GM12878 (cell line): ENCODE data around the gene PLEKHJ1. TPM values are rescaled to one million over a fixed set of nuclear protein-coding genes. Genes with fewer than 3 reads are reported as not detected.

ENCODE experiments used
- FOXM1 ChIP-seq: IDR thresholded peaks from 2 replicates; pipeline ENCODE4 v1.6.1; 2012; ENCODE audit warnings: low read depth, mild to moderate bottlenecking, inconsistent platforms, low read length, moderate library complexity
- HDGF ChIP-seq: fragments of 450-650 bp; IDR thresholded peaks from 2 replicates; pipeline ENCODE4 v1.6.1; 2016; ENCODE audit warnings: antibody characterized with exemption
- SMAD5 ChIP-seq: IDR thresholded peaks from 2 replicates; pipeline ENCODE4 v1.6.1; 2016; ENCODE audit warnings: antibody characterized with exemption, low read depth
- SREBF1 ChIP-seq: IDR thresholded peaks from 2 replicates; pipeline ENCODE4 v1.6.1; 2012; ENCODE audit warnings: mild to moderate bottlenecking, low read length
- TCF3 ChIP-seq: IDR thresholded peaks from 2 replicates; pipeline ENCODE4 v1.6.1; 2012; ENCODE audit warnings: low read depth, mild to moderate bottlenecking, low read length, borderline replicate concordance; ENCODE audit not compliant: insufficient read depth
- TCF7 ChIP-seq: IDR thresholded peaks from 2 replicates; pipeline ENCODE4 v1.6.1; 2014; ENCODE audit warnings: antibody characterized with exemption, borderline replicate concordance
- YBX1 ChIP-seq: fragments of 450-650 bp; IDR thresholded peaks from 2 replicates; pipeline ENCODE4 v1.6.1; 2016; ENCODE audit warnings: antibody characterized with exemption
- polyA plus RNA-seq, 11 experiments: library from polyadenylated mRNA; depleted of rRNA in 4 of 11; unstranded in 6 of 11; stranded (reverse) in 5 of 11; fragments of >200 nt; fragmentation: Nextera tagmentation in 4 of 11; fragmentation: Illumina TruSeq in 1 of 11; extraction: Ambion mirVana in 4 of 11; extraction: Trizol in 1 of 11; gene quantifications; 1 replicate in 1 of 11; 2 replicates in 10 of 11; pipeline versions ENCODE4 v1.2.1 to v1.2.3, GENCODE V29; 2011 to 2016; ENCODE audit warnings: inconsistent platforms in 2 of 11, missing spikeins in 2 of 11, low read depth in 1 of 11
- total RNA-seq, 4 experiments: library from RNA; depleted of rRNA in 3 of 4; stranded (reverse); fragments of >200 nt in 3 of 4; fragmentation: Illumina TruSeq in 1 of 4; extraction: Trizol in 1 of 4; gene quantifications; 2 replicates each; pipeline versions ENCODE4 v1.2.1 to v1.2.3, GENCODE V29; 2013 to 2021
- TF ChIP-seq, protein P1 (sequence below): fragments of 450-650 bp; IDR thresholded peaks from 2 replicates; pipeline ENCODE4 v1.6.1; 2016; ENCODE audit warnings: mild to moderate bottlenecking, moderate library complexity, borderline replicate concordance
- TF ChIP-seq, protein P2 (sequence below): fragments of 450-650 bp; IDR thresholded peaks from 2 replicates; pipeline ENCODE4 v1.6.1; 2017; ENCODE audit warnings: mild to moderate bottlenecking, low read depth, inconsistent platforms; ENCODE audit not compliant: poor library complexity, severe bottlenecking

Gene PLEKHJ1
- total and polyA plus RNA-seq, 10 of the 15 experiments (the other 5 are each of a cell fraction or from before 2014, with no cell fraction given) = 1.3 to 133 (median 75.0) TPM

DNA sequence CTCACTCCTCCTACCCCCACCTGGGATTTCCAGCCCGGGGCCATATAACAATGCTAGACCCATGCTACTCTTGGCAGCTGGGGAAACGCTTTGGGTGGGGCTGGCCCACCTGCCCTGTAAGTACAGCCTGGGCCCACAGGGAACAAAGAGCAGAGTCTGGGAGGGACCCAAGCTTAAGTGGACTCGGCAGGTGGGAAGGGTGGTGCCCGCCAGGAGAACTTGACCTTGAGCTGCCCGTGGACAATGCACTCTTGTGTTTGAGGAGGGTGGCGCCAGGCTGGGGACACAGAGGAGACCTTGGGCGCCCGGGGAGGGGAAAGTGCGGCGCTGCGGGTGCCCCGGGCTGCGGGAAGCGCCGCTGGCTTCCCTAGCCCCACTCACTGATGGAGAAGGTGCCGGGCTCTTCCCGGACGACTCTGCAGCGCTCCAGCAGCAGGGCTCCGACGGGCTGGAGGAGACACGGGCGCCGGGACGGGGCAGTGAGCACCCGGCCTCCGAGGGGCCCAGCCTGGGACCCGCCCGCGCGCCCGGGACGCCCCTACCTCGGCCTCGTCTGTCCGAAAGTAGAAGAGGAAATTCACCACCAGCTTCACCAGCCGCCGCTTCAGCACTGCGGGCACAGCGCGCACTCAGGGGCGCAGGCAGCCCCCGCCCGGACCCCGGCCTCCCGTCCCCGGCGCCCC lies 607 bp downstream of the PLEKHJ1 start (continued):
- TF ChIP-seq TCF3 (no peak), FOXM1 (no peak), YBX1 (no peak), SMAD5 (no peak), TCF7 (no peak), HDGF (no peak), SREBF1 (no peak)
- TF ChIP-seq, protein P1, sequence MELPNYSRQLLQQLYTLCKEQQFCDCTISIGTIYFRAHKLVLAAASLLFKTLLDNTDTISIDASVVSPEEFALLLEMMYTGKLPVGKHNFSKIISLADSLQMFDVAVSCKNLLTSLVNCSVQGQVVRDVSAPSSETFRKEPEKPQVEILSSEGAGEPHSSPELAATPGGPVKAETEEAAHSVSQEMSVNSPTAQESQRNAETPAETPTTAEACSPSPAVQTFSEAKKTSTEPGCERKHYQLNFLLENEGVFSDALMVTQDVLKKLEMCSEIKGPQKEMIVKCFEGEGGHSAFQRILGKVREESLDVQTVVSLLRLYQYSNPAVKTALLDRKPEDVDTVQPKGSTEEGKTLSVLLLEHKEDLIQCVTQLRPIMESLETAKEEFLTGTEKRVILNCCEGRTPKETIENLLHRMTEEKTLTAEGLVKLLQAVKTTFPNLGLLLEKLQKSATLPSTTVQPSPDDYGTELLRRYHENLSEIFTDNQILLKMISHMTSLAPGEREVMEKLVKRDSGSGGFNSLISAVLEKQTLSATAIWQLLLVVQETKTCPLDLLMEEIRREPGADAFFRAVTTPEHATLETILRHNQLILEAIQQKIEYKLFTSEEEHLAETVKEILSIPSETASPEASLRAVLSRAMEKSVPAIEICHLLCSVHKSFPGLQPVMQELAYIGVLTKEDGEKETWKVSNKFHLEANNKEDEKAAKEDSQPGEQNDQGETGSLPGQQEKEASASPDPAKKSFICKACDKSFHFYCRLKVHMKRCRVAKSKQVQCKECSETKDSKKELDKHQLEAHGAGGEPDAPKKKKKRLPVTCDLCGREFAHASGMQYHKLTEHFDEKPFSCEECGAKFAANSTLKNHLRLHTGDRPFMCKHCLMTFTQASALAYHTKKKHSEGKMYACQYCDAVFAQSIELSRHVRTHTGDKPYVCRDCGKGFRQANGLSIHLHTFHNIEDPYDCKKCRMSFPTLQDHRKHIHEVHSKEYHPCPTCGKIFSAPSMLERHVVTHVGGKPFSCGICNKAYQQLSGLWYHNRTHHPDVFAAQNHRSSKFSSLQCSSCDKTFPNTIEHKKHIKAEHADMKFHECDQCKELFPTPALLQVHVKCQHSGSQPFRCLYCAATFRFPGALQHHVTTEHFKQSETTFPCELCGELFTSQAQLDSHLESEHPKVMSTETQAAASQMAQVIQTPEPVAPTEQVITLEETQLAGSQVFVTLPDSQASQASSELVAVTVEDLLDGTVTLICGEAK = no peak
- TF ChIP-seq, protein P2, sequence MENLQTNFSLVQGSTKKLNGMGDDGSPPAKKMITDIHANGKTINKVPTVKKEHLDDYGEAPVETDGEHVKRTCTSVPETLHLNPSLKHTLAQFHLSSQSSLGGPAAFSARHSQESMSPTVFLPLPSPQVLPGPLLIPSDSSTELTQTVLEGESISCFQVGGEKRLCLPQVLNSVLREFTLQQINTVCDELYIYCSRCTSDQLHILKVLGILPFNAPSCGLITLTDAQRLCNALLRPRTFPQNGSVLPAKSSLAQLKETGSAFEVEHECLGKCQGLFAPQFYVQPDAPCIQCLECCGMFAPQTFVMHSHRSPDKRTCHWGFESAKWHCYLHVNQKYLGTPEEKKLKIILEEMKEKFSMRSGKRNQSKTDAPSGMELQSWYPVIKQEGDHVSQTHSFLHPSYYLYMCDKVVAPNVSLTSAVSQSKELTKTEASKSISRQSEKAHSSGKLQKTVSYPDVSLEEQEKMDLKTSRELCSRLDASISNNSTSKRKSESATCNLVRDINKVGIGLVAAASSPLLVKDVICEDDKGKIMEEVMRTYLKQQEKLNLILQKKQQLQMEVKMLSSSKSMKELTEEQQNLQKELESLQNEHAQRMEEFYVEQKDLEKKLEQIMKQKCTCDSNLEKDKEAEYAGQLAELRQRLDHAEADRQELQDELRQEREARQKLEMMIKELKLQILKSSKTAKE = no peak
- TF ChIP-seq, all 136 proteins: peak for 3
